HG02642 (cell line): ENCODE data around the gene TSACC.

ENCODE experiments used
- ATAC-seq: cut with Tn5 transposase; IDR thresholded peaks from one replicate; pipeline ENCODE4 v1.9.1; 2021; ENCODE audit warnings: mild to moderate bottlenecking; ENCODE audit not compliant: unreplicated experiment, poor library complexity

The TSACC gene

DNA sequence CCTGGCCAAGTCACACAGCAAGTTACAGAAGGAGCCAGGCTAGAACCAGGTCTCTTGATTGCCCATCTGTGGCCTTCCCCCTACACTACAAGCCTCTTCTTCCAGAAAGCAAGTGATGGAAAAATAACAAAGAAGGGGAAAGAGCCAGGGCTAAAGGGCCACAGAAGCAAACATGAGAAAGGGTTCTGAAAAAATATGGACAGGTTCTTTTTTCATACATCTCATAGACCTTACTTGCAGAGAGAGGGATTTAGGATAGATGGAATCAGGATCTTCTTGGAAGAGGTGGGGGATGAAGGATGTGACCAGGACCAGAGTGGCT, 33.9 kb downstream of the TSACC start:
- no peak for ATAC-seq

DNA sequence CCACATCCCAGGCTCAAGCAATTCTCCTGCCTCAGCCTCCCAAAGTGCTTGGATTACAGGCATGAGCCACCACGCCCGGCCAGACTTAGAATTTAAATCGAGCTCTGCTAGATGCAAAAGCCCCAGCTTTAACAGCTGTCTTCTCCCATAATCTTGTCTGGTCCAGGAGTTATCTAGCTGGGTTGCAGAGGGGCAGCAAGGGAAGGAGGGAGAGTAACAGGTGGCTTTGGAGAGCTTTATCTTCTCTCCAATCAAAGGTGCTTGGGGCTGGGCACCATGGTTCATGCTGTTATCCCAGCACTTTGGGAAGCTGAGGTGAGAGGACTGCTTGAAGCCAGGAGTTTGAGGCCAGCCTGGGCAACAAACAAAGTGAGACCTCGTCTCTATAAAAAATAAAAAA, 34.5 kb downstream of the TSACC start:
- no peak for ATAC-seq

DNA sequence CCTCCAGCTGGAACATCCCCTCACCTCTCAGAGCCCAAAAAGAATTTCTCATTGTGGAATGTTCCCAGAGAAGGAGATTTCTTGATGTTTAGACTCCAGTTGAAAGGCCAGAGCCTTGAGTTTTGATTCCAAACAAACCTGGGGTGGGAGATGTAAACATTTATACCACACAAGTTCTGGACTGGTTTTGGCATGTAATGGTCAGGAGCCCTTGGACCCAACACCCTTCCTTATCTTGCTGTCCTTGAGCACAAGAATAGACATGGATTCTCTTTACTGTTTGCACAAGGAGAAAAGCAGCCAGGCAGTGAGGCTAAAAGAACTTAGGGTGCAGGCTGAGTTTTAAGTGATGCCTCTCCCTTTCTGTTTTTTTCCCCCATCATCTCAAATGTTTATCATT, 35.2 kb downstream of the TSACC start:
- no peak for ATAC-seq

- no peak for ATAC-seq
Observed at GRCh38 chr1:156376146-156376545, 37.8 kb downstream of the TSACC start.

DNA sequence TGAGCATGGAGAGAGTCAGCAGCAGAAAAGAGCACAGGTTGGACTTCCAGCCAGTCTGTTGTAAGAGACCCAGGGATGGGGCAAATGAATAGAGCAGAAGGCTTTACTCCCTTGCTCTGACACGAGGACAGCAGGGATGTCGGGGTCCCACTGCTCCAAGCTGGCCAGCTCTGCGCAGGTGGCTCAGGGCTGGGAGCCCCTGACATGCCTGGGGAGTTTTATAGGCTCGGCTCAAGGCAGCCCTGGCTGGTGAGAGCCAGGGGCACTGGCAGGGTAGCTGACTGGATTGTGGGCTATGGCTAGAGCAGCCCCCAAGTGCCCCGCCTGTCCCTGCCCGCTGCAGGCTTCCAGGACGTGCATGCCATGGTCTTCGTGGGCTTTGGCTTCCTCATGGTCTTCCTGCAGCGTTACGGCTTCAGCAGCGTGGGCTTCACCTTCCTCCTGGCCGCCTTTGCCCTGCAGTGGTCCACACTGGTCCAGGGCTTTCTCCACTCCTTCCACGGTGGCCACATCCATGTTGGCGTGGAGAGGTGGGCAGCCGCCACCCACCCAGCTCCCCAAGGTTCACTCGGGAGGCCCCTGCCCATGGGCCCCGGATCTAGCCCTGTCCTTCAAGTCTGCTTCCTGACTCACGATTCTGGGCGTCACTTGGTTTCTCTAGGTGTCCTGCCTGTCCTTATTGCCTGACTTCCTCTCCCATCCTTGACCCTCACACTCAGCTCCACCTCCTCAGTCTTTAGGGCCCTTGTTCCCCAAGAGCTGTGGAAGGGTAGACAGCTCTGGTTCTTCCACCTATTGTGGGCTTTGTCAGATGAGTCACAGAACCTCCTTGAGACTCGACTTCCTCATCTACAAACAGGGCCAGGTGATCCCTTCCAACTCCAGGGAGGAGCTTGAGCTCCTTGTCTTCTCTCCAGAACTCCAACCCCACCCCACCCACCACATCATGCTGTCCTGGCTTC, 38.9 kb downstream of the TSACC start:
- ATAC-seq, result no peak

GRCh38 chr1:156378557-156378956, 40.2 kb downstream of the TSACC start:
- ATAC-seq, result no peak

GRCh38 chr1:156379420-156380165, 41.3 kb downstream of the TSACC start:
- ATAC-seq, result no peak

DNA sequence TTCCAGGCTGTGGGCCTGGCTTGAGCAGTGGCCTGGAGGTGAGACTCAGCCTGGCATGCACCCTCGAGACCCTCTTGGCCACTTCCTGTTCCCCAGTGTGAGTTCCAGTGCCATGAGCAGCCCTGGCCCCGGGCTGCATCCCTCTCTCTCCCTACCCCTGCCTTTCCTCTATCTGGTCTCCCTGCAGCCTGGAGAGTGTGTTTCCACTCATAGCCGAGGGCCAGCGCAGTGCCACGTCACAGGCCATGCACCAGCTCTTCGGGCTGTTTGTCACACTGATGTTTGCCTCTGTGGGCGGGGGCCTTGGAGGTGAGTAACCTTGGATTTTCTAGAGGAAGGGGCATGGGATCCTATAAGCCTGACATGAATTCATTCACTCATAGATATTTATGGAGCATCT, 44.2 kb downstream of the TSACC start:
- no peak for ATAC-seq

DNA sequence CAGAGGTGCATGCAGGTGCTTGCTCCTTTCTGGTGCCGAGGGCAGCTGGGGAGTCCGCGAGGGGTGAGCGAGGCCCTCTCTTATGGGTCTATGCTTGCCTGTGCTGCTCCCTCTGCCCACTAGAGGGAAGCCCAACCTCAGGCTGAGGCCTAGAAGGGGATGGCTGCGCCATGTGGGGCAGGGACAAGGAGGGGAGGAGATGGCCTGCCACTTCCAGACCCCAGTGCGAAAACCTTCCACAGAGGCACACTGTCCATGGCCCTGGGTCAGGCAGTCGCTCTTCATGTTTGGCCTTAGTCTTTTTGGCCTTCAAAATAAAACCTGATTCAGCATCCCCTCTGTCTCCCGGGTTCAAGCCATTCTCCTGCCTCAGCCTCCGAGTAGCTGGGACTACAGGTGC, 44.7 kb downstream of the TSACC start:
- ATAC-seq, result no peak

DNA sequence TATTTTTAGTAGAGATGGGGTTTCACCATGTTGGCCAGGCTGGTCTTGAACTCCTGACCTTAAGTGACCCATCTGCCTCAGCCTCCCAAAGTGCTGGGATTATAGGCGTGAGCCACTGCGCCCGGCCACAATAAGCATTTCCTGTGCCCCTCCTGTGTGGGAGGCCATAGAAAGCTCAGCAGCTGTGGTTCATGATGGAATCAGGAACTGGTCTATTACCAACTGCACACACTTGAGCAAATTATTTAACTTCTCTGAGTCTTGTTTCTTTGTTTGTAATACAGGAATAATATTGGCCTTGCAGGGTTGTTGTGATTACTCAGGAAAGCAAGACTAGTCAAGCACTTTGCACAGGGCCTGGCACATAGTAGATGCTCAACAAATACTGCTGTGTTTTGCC, 45.7 kb downstream of the TSACC start:
- ATAC-seq, result no peak

DNA sequence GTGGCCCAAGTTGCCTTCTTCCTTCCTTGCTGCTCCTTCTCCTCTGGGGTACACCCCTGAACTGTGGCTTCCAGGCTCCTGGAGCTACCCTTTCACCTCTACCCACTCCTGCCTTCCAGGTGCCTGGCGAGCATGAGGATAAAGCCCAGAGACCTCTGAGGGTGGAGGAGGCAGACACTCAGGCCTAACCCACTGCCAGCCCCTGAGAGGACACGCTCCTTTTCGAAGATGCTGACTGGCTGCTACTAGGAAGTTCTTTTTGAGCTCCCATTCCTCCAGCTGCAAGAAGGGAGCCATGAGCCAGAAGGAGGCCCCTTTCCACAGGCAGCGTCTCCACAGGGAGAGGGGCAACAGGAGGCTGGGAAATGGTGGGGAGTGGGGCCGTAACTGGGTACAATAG, 46.3 kb downstream of the TSACC start:
- no peak for ATAC-seq

DNA sequence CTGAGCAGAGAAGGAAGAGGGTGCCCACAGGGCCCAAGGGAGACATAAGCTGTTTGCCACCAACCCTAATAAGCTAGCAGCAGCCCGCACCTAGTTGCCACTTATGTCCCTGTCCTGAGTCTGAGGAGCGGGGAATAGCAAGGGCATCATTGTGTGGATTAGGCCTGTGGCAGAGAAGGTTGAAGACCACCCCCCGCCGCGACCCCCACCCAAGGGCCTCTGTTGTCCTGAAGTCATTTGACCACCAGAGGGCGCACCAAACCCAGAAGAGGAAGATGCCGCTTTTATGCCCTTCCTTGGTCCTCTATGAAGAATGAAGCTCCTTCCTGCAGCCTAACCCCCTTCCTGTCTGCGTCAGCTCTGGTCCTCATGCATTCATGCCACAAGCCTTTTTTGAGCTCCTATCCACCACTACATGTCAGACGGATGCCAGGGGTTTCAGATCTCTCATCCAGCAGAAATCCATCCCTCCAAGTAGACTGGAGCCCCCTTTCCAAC, 47.3 kb downstream of the TSACC start:
- ATAC-seq, result no peak

GRCh38 chr1:156386134-156386901, 48.0 kb downstream of the TSACC start:
- no peak for ATAC-seq

DNA sequence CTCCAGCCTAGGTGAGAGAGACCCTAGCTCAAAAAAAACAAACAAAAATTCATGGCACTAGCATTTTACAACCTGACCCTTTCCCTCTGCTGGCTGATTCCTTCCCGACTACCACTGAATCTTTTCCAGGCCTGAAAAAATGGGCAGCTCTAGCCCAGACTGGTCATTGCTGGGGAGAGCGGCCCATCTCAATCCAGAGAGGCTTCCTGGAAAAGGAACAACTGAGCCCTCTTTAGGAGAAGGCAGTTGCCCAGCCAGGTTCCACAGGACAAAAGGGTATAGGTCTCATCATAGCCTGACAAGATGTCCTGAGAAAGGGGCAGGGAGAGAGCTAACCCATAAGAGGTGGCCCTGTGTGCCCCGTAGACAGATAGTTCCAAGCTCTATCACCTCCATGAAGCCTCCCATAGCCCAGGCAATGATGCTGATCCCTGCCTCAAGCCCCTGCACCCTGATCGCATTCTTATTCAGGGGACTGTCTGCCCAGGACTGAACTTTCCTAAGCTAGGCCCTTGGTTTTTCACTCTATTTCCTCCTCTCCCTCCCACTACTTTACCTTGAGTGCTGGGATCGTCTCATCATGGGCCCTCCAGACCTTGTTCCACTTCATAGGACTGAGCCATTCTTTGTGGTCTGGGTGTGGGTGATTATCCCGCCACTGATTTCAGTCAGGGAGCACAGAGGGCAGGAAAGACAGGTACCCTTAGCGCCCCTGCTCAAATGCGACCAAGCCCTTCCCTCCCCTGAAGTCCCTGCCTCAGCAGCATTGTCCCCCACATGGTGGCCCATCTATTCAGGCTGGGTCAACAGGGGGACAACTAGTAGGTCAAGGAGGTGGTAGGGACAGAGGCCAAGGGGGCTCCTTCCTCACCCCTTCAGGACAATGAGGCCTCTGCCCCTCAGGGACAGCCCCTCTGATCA, 48.9 kb downstream of the TSACC start:
- no peak for ATAC-seq

- ATAC-seq, result no peak
Observed at GRCh38 chr1:156387870-156388173, 49.5 kb downstream of the TSACC start.

DNA sequence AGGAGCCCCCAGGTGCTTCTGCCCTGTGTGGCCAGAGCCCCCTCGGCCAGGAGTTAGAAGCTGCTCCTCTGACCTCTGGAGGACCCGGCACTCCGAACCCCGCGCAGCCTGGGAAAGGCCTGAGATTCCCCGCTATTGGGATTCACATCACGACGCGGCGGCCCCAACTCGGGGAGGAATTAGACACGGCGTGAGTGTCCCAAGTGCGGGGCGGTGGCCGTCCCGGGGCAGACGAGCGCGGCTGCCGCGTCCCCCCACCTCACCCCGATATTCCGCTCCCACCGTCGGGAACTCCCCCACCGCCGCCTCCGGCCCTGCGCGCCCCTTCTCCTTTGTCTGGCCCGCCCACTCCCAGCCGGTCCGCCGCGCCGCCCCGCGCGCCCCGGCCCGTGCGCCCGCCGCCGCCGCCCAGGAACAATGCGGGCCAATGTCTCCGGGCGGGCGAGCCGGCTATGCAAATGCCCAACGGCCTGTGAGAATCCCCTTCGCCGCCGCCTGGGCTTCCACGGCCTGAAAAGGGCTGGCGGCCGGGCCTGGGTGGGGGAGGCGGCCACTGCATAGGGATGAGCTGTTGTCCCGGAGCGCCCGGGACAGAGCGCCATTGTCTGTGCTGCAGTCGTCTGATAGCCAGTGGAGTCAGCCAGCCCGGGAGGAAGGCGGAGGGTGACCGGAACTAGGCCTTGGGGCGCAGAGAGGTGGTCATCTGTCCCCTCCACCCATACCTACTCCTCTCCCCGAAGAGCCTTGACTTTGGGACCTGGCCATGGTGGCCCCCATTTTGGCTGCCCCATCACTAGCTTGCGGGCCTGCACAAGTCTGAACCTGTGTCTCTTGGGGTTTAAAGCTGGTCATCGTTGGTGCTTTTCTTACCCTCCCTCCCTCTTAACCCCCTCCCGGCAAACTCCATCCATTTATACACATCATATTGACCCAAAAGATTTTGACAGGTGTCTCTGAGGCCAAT, 50.1 kb downstream of the TSACC start:
- no peak for ATAC-seq

DNA sequence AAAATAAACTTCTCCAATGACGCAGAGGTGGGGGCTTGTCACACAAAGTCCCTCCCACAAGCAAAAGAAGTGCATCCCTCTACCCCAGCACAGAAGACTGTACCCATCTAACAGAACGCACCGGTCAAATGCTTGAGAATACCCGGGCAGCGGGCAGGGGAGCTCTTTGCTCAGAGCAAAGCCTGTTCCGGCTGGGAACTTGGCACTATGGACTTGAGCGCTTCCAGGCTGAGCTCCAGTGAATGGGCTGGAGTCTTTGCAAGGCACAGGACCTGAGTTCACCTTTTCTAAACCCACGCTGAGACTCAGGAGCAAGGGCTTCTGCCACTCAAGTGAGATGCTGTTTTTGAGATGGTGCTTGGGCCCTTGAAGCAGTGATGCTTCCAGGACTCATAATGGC, 51.0 kb downstream of the TSACC start:
- no peak for ATAC-seq

- no peak for ATAC-seq
Observed at GRCh38 chr1:156390469-156391365, 52.4 kb downstream of the TSACC start.
